ENCODE data around the gene TMEM161B.

DNA sequence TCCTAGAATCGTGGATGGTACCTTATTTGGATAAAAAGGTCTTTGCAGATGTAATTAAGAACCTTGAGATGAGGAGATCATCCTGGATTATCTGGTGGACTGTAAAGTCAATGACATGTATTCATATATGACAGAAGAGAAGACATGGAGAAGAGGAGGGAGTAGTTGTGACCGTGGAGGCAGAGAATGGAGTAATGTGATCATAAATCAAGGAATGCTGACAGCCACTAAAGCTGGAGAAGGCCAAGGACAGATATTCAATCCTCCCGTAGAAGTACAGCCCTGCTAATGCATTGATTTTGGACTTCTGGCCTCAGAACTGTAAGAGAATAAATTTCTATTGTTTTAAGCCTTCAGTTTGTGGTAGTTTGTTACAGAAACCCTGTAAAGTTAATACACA lies 18.7 kb upstream of the TMEM161B start:
- TF ChIP-seq, protein P1, sequence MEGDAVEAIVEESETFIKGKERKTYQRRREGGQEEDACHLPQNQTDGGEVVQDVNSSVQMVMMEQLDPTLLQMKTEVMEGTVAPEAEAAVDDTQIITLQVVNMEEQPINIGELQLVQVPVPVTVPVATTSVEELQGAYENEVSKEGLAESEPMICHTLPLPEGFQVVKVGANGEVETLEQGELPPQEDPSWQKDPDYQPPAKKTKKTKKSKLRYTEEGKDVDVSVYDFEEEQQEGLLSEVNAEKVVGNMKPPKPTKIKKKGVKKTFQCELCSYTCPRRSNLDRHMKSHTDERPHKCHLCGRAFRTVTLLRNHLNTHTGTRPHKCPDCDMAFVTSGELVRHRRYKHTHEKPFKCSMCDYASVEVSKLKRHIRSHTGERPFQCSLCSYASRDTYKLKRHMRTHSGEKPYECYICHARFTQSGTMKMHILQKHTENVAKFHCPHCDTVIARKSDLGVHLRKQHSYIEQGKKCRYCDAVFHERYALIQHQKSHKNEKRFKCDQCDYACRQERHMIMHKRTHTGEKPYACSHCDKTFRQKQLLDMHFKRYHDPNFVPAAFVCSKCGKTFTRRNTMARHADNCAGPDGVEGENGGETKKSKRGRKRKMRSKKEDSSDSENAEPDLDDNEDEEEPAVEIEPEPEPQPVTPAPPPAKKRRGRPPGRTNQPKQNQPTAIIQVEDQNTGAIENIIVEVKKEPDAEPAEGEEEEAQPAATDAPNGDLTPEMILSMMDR (IDR thresholded peaks at IDR 0.05), result no peak
- no peak for TF ChIP-seq POLR2A (IDR thresholded peaks at IDR 0.05)

All from Peyer's patch (tissue), 4 donors.